Muscle of leg (tissue), 11 donors: ENCODE data around the gene KCNJ4. TPM values are rescaled to one million over a fixed set of nuclear protein-coding genes. Genes with fewer than 3 reads are reported as not detected.
"Not testable (repeated sequence)": the region's sequence is repeated elsewhere in the genome, so short reads cannot be mapped to it uniquely, and the experiment has no call there.

Experiments
- DNase-seq: peaks from one replicate; pipeline ENCODE4 v3.0.0; 2013
- H3K27ac ChIP-seq: one replicate; pipeline ENCODE4 v1.5.1; 2013; ENCODE audit warnings: mild to moderate bottlenecking, low read length, control low read depth
- H3K27me3 ChIP-seq: one replicate; pipeline ENCODE4 v1.6.1; 2013; ENCODE audit warnings: low read length; ENCODE audit not compliant: control insufficient read depth, insufficient read depth
- H3K36me3 ChIP-seq: one replicate; pipeline ENCODE4 v1.6.1; 2013; ENCODE audit warnings: low read length; ENCODE audit not compliant: control insufficient read depth, insufficient read depth
- H3K4me1 ChIP-seq: one replicate; pipeline ENCODE4 v1.6.1; 2013; ENCODE audit warnings: low read length; ENCODE audit not compliant: control insufficient read depth, insufficient read depth
- H3K4me3 ChIP-seq: one replicate; pipeline ENCODE4 v1.5.1; 2013; ENCODE audit warnings: low read length, control low read depth
- H3K9me3 ChIP-seq: replicated peaks from 2 replicates; pipeline ENCODE4 v1.6.1; 2013; ENCODE audit warnings: low read depth, low read length; ENCODE audit not compliant: control insufficient read depth
- WGBS: methylation state at CpG from one replicate; pipeline ENCODE4 v1.1.5; 2013; ENCODE audit warnings: missing lambda C conversion rate; ENCODE audit not compliant: insufficient coverage; 5-methylcytosine and 5-hydroxymethylcytosine counted together
- polyA plus RNA-seq, 8 donors: library from polyadenylated mRNA; unstranded; fragments of 120-200 nt; gene quantifications; one replicate each; pipeline versions ENCODE4 v1.2.1 to v1.2.3, GENCODE V29; 2013; ENCODE audit warnings: inconsistent platforms in 1 of 8, low replicate concordance in 1 of 8; ENCODE audit not compliant: insufficient read length in 8 of 8, insufficient read depth in 1 of 8
- total RNA-seq: library from RNA; stranded (reverse); fragments of 120-200 nt; gene quantifications from one replicate; pipeline ENCODE4 v1.2.4, GENCODE V29; 2013

The KCNJ4 gene
- total and polyA plus RNA-seq, 9 donors = 0.27 to 0.80 (median 0.37) TPM

DNA sequence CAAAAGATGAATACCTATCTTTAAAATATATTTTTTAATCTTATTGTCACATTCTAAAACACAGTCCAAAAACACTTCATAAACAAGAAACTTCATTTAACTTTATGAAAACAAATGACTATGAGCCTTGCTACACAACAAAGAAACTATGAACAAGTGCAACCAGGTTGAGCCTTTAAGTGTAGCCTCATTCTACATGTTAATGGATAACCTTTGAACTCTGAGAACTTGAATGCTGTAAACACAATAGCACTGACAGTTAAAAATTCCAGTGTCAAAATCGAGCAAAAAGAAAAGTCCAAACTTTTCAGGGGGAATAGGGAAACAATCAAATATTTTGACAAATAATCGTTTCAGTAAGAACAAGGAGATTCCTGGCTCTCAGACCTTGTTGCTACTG is 54.7 kb downstream of the KCNJ4 start:
- H3K4me3 ChIP-seq, DNase-seq, H3K27ac ChIP-seq, H3K36me3 ChIP-seq, H3K4me1 ChIP-seq, H3K9me3 ChIP-seq: not testable (repeated sequence)
- H3K27me3 ChIP-seq = peaks cover 15% of the 10 kb centered on the region
- no CpG with 5 or more reads among the region's 2 CpGs for WGBS

DNA sequence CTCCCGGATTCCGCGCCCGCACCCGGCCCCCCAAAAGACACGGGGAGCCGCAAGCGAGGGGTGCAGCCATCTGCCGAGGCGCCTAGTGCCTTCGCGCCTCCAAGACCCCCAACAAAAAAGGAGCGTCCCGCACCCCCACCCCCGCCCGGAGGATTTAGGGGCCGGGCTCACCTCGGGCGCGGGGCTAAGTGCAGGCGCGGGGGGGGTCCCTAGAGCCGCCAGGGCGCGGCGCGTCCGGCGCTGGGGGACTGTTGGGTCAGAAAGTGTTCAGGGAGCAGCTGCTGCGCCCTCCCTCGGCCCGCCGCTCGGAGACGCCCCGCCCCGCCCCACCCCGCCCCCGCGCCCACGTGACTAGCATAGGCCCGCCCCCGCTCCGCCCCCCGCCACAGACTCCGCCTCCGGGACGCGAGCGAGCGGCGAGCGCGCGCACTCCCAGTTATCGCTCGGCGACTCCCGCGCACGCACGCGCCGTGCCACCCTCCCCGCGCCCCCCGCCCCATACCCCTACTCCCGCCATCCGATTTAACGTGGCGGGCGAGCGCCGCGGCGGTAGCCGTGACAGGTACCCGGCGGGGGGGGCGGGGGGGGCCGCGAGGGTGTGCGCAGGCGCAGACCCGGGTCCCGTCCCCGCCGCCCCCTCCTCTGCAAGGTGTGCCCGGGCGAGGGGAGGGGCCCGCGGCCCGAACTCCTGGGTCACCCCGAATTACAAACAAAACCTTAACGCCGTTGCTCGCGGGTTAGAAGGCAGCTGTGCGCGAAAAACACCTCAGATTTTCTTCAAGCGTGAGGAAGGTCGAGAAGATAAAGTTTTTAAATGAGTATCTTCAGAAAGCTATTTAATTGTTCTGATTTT is 56.2 kb downstream of the KCNJ4 start:
- Histone ChIP-seq H3K4me1 (peaks cover 6% of the 10 kb centered on the region), H3K4me3 (peak overlapping the region; percentile 80), H3K36me3 (no peaks in the 10 kb centered on the region), H3K27ac (peak overlapping the region; percentile 84), H3K9me3 (no peaks in the 10 kb centered on the region), H3K27me3 (peaks cover 15% of the 10 kb centered on the region)
- 0% methylated on average over 24 of the region's 102 CpGs for WGBS
- peak; percentile 88 for DNase-seq

DNA sequence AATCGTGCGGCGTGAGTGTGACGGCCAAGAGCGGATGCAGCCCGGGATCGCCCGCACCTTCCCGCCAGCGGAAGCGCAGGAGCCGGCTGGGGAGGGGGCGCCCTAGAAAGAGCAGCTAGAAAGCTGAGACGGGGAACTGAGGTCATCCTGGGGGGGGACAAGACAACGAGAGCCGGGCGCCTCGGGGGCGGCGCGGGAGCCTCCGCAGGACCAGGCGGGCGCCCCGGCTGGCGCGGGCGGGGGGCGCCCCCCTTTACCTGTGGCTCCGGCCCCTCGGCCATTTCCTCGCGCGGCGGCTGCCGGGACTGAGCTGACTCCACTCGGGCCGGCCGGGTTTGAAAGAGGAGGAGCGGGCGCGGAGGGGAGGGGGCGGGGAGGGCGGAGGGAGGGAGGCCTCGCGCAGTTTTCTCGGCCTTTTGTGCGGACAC is 56.8 kb downstream of the KCNJ4 start:
- H3K9me3 ChIP-seq, H3K36me3 ChIP-seq, H3K4me1 ChIP-seq: not testable (repeated sequence)
- Histone ChIP-seq H3K27me3 (peaks cover 13% of the 10 kb centered on the region), H3K4me3 (peak overlapping the region; percentile 80), H3K27ac (peak overlapping the region; percentile 84)
- DNase-seq = peak; percentile 83
- WGBS = under 1% methylated on average over 22 of the region's 48 CpGs

DNA sequence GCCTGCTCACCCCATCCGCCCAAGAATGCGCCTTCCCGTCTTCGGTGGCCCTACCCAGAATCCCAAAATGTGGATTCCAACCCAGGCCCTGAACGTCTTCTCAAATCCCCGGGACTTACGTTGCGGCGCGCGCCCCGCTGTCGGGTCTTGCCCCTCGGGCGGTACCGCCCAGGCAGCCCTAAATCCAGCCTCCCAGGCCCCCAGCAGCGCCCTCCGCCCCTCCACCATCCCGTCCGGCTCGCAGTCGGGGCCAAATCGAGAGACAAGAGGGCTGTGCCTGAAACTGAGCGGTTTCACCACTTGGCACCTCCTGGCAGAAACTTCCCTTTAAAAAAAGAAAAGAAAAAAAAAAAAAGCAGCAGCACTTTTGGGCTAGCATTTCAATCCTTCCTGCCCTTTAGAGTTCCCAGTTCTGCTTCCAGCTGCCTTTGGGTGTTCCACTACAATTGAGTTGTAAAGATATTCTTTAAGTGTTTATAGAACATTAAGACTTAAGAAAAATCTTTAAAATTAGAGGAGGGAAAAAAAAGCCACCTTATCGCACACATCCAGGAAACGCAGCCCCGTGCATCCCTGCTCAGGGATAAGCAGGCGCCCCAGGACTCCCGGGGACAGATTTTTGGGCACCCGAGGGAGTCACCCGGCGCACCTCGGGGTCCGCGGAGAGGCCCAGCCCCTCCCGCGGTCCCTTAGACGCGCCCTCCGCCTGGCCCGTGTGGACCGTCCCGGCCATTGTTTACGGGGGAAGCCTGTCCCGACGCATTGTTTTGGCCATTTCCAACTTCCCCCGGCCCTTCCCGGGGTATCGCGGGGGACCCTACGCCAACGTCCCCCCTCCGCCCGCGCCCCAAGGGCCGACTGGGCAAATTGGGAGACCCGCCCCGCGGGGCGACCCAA is 57.6 kb downstream of the KCNJ4 start:
- peak overlapping the region; percentile 71 for H3K27ac ChIP-seq
- peaks cover 6% of the 10 kb centered on the region for H3K4me1 ChIP-seq
- H3K27me3 ChIP-seq = peaks cover 8% of the 10 kb centered on the region
- peak overlapping the region; percentile 80 for H3K4me3 ChIP-seq
- no peaks in the 10 kb centered on the region for H3K9me3 ChIP-seq
- no peaks in the 10 kb centered on the region for H3K36me3 ChIP-seq
- 3% methylated on average over 45 of the region's 60 CpGs for WGBS
- peak; percentile 49 for DNase-seq

GRCh38 chr22:38396440-38397069 is 58.4 kb downstream of the KCNJ4 start:
- H3K4me3 ChIP-seq = not testable (repeated sequence)

GRCh38 chr22:38395944-38396343 is 59.1 kb downstream of the KCNJ4 start:
- not testable (repeated sequence) for H3K27ac ChIP-seq, H3K36me3 ChIP-seq, H3K27me3 ChIP-seq, H3K4me3 ChIP-seq, DNase-seq, H3K4me1 ChIP-seq, H3K9me3 ChIP-seq

More at GRCh38 chr22:38396440-38397069, 58.4 kb downstream of the KCNJ4 start:
- WGBS = 80% methylated on average over 7 of the region's 12 CpGs
- H3K27me3 ChIP-seq, H3K36me3 ChIP-seq, H3K9me3 ChIP-seq, DNase-seq, H3K4me1 ChIP-seq, H3K27ac ChIP-seq: not testable (repeated sequence)

GRCh38 chr22:38394929-38395624 is 59.9 kb downstream of the KCNJ4 start:
- H3K36me3 ChIP-seq, DNase-seq, H3K9me3 ChIP-seq, H3K27me3 ChIP-seq, H3K27ac ChIP-seq, H3K4me3 ChIP-seq, H3K4me1 ChIP-seq: not testable (repeated sequence)
- no CpG with 5 or more reads among the region's 6 CpGs for WGBS

DNA sequence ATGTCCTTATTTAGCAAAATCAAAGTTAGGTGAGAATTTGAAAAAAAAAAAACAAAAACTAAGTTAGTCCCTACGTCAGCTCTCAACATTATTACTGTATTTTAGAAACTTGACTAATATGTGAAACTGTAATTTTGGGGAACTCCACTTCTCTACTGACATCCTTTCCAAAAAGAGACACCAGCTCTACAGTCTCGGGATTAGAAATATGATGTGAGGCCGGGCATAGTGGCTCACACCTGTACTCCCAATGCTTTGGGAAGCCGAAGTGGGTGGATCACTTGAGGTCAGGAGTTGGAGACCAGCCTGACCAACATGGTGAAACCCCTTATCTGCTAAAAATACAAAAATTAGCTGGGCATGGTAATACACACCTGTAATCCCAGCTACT is 65.6 kb downstream of the KCNJ4 start:
- H3K4me3 ChIP-seq, H3K9me3 ChIP-seq, H3K27ac ChIP-seq, DNase-seq, H3K27me3 ChIP-seq, H3K36me3 ChIP-seq, H3K4me1 ChIP-seq: not testable (repeated sequence)
- WGBS = no CpG with 5 or more reads among the region's 4 CpGs

GRCh38 chr22:38388506-38389427 is 66.2 kb downstream of the KCNJ4 start:
- not testable (repeated sequence) for H3K4me1 ChIP-seq, H3K27me3 ChIP-seq, H3K27ac ChIP-seq, H3K4me3 ChIP-seq, H3K36me3 ChIP-seq, H3K9me3 ChIP-seq, DNase-seq
- WGBS = no CpG with 5 or more reads among the region's 6 CpGs
